Esophagus muscularis mucosa (tissue), 4 donors: ENCODE results near the gene SNRNP35. TPM values are rescaled to one million over a fixed set of nuclear protein-coding genes. Genes with fewer than 3 reads are reported as not detected.

Source experiments
- DNase-seq: peaks from one replicate; pipeline ENCODE4 v3.0.0-alpha.2; 2017; ENCODE audit errors: extremely low spot score
- H3K27ac ChIP-seq, 4 donors: fragments of 200-600 bp; sonication (generic); replicated peaks in 1 of 4; 1 replicate in 3 of 4; 2 replicates in 1 of 4; pipeline ENCODE4 v1.5.1; 2016 to 2019; ENCODE audit warnings: mild to moderate bottlenecking in 1 of 4
- H3K27me3 ChIP-seq, 4 donors: fragments of 200-600 bp; sonication (generic); one replicate each; pipeline versions ENCODE4 v1.5.1 to v1.6.0; 2016 to 2019
- H3K36me3 ChIP-seq, 4 donors: fragments of 200-600 bp; sonication (generic); one replicate each; pipeline ENCODE4 v1.5.1; 2016 to 2019
- H3K4me1 ChIP-seq, 4 donors: fragments of 200-600 bp; sonication (generic); one replicate each; pipeline ENCODE4 v1.5.1; 2016 to 2019
- H3K4me3 ChIP-seq, 4 donors: fragments of 200-600 bp; sonication (generic); 1 replicate in 2 of 4; 2 replicates in 2 of 4; pipeline ENCODE4 v1.5.1; 2016 to 2019; ENCODE audit warnings: mild to moderate bottlenecking in 4 of 4, moderate library complexity in 1 of 4
- H3K9me3 ChIP-seq, 4 donors: fragments of 200-600 bp; sonication (generic); 1 replicate in 3 of 4; 2 replicates in 1 of 4; pipeline ENCODE4 v1.5.1; 2016 to 2019
- EP300 ChIP-seq: sonication (generic); formaldehyde crosslinking; IDR thresholded peaks from one replicate; pipeline ENCODE4 v1.6.1; 2017; ENCODE audit warnings: antibody characterized with exemption
- POLR2A ChIP-seq: fragments of 450-650 bp; IDR thresholded peaks from one replicate; pipeline ENCODE4 v1.6.1; 2017; ENCODE audit warnings: antibody characterized with exemption, moderate library complexity, mild to moderate bottlenecking, low read depth
- POLR2AphosphoS5 ChIP-seq, 2 donors: sonication (generic); formaldehyde crosslinking; IDR thresholded peaks; one replicate each; pipeline ENCODE4 v1.6.1; 2017; ENCODE audit warnings: antibody characterized with exemption in 2 of 2
- WGBS: methylation state at CpG from one replicate; pipeline ENCODE4 v1.1.5; 2018; 5-methylcytosine and 5-hydroxymethylcytosine counted together
- intact Hi-C: fragments of 100-400 bp; cut with DNase I; formaldehyde crosslinking; loops from one replicate; pipeline ENCODE4 v1.15.1; 2023
- total RNA-seq, 4 donors: library from RNA; depleted of rRNA; stranded (reverse); fragments of >200 nt; gene quantifications; one replicate each; pipeline versions ENCODE4 v1.1.0 to v1.2.1, GENCODE V29; 2016
- TF ChIP-seq, protein P1 (sequence below), 3 experiments: fragments of 200-600 bp in 2 of 3; fragments of 450-650 bp in 1 of 3; sonication (generic) in 2 of 3; IDR thresholded peaks; one replicate each; pipeline ENCODE4 v1.5.1; 2017 to 2019; ENCODE audit warnings: antibody characterized with exemption in 3 of 3, mild to moderate bottlenecking in 2 of 3, moderate library complexity in 1 of 3

SNRNP35 gene
- total RNA-seq, 4 donors from 2014 or later, result 11.6 to 27.4 (median 17.0) TPM

DNA sequence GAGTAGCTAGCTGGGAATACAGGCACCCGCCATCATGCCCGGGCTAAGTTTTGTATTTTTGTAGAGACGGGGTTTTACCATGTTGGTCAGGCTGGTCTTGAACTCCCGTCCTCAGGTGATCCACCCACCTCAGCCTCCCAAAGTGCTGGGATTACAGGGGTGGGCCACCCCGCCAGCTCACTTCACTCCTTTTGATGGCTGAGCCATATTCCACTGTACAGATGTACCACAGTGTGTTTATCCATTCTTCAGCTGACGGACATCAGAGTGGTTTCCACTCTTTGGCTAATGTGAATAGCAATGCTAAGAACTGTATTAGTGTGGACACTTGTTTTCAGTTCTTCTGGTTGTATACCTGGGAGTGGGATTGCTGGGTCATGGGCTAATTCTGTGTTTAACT is 29.5 kb downstream of the SNRNP35 start:
- H3K4me3 ChIP-seq, result no peak overlapping the region
- no peak for DNase-seq
- 98% methylated on average over 6 of the region's 6 CpGs for WGBS
- no peaks in the 10 kb centered on the region for H3K27me3 ChIP-seq
- intact Hi-C loops, result no loop called here
- H3K9me3 ChIP-seq, result no peaks in the 10 kb centered on the region
- TF ChIP-seq POLR2A (no peak), POLR2AphosphoS5 (IDR thresholded peaks at IDR 0.05) (no peak), EP300 (no peak)
- TF ChIP-seq, protein P1, sequence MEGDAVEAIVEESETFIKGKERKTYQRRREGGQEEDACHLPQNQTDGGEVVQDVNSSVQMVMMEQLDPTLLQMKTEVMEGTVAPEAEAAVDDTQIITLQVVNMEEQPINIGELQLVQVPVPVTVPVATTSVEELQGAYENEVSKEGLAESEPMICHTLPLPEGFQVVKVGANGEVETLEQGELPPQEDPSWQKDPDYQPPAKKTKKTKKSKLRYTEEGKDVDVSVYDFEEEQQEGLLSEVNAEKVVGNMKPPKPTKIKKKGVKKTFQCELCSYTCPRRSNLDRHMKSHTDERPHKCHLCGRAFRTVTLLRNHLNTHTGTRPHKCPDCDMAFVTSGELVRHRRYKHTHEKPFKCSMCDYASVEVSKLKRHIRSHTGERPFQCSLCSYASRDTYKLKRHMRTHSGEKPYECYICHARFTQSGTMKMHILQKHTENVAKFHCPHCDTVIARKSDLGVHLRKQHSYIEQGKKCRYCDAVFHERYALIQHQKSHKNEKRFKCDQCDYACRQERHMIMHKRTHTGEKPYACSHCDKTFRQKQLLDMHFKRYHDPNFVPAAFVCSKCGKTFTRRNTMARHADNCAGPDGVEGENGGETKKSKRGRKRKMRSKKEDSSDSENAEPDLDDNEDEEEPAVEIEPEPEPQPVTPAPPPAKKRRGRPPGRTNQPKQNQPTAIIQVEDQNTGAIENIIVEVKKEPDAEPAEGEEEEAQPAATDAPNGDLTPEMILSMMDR (IDR thresholded peaks at IDR 0.05), result no peak
- peaks cover 11 to 54% (median 45%) of the 10 kb centered on the region in 4 donors for H3K36me3 ChIP-seq
- H3K4me1 ChIP-seq, result no peaks in the 10 kb centered on the region
- H3K27ac ChIP-seq, result no peak overlapping the region

- Histone ChIP-seq H3K4me3 (no peak overlapping the region), H3K36me3 (peaks cover 9 to 45% (median 37%) of the 10 kb centered on the region in 4 donors), H3K27ac (no peak overlapping the region), H3K9me3 (no peaks in the 10 kb centered on the region), H3K4me1 (no peaks in the 10 kb centered on the region), H3K27me3 (no peaks in the 10 kb centered on the region)
- TF ChIP-seq EP300 (no peak), POLR2AphosphoS5 (IDR thresholded peaks at IDR 0.05) (no peak)
- TF ChIP-seq, protein P1 (IDR thresholded peaks at IDR 0.05), result no peak
- intact Hi-C loops, result no loop called here
- WGBS, result 83% methylated on average over 20 of the region's 20 CpGs
- no peak for DNase-seq
Observed at GRCh38 chr12:123488539-123489230, 30.7 kb downstream of the SNRNP35 start.

DNA sequence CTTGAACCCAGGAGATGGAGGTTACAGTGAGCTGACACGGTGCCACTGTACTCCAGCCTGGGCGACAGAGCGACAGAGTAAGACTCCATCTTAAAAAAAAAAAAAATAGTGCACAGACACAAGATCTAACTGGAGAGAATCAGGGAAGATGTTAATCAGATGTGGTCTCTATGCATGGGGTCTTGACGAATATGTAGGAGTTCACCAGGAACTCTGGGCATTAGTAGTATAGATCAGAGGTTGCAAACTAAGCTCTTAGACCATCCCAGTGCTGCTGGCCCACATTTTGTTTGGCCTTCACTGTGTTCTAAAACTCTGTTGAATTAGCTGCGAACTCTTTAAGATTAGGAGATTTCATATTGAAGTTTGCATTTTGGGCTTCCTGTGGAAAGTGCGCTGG is 31.6 kb downstream of the SNRNP35 start:
- no peaks in the 10 kb centered on the region for H3K9me3 ChIP-seq
- 95% methylated on average over 6 of the region's 6 CpGs for WGBS
- no peak for DNase-seq
- H3K36me3 ChIP-seq, result peaks cover 4 to 48% (median 34%) of the 10 kb centered on the region in 4 donors
- no peaks in the 10 kb centered on the region for H3K4me1 ChIP-seq
- H3K27ac ChIP-seq, result no peak overlapping the region
- no peak overlapping the region for H3K4me3 ChIP-seq
- no peaks in the 10 kb centered on the region for H3K27me3 ChIP-seq
- intact Hi-C loops, result no loop called here
- TF ChIP-seq POLR2A (no peak), EP300 (no peak), POLR2AphosphoS5 (IDR thresholded peaks at IDR 0.05) (no peak)
- TF ChIP-seq, protein P1 (IDR thresholded peaks at IDR 0.05), result no peak

DNA sequence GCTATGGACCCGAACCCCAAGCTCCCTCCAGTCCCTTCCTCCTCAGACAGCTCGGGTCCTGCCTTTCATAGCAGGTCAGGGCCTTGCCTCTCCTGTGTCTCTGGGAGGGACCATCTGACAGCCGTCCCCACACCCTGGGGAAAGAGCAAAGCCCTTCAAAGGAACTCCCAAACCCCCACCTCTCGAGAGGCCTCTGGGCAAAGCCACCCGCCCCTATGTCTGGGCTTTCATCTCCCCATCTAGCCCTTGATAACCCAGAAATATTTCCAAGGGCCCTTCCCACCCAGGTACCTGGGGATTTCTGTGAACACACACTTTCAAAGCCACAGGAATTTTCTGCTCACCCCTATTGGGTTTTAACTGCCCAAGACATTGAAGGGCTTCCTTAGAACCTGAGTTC is 32.1 kb downstream of the SNRNP35 start:
- H3K36me3 ChIP-seq, result peaks cover 4 to 48% (median 34%) of the 10 kb centered on the region in 4 donors
- H3K27me3 ChIP-seq, result no peaks in the 10 kb centered on the region
- 84% methylated on average over 5 of the region's 5 CpGs for WGBS
- no peak overlapping the region for H3K4me3 ChIP-seq
- no peak for DNase-seq
- H3K9me3 ChIP-seq, result no peaks in the 10 kb centered on the region
- no peaks in the 10 kb centered on the region for H3K4me1 ChIP-seq
- intact Hi-C loops, result no loop called here
- TF ChIP-seq POLR2A (no peak), POLR2AphosphoS5 (IDR thresholded peaks at IDR 0.05) (no peak), EP300 (no peak)
- TF ChIP-seq, protein P1 (IDR thresholded peaks at IDR 0.05), result no peak
- no peak overlapping the region for H3K27ac ChIP-seq

DNA sequence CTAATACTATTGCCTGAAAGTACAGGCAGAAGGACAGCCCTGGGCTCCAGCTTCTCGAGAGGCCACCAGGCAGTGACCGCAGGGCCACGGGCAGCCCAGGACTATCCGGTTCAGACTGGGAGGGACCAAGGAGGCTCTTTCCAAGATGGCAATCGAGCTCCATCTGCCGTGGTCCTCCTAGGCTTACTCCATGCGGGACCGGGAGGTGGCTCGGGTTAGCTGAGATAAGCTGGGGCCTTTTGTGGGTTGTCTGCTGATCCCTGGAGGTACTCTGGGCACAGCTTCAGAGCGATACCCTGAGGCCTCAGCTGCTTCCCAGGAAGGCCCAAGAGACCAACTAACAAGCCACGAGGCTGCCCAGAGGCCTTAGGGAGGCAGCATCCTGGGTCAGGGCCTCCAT is 33.1 kb downstream of the SNRNP35 start:
- no peak for TF ChIP-seq POLR2A
- no peak for TF ChIP-seq EP300
- no peak for TF ChIP-seq POLR2AphosphoS5 (IDR thresholded peaks at IDR 0.05)
- TF ChIP-seq, protein P1 (IDR thresholded peaks at IDR 0.05), result no peak
- Histone ChIP-seq H3K9me3 (no peaks in the 10 kb centered on the region), H3K4me3 (no peak overlapping the region), H3K27ac (no peak overlapping the region), H3K36me3 (peaks cover 4 to 43% (median 30%) of the 10 kb centered on the region in 4 donors), H3K4me1 (no peaks in the 10 kb centered on the region), H3K27me3 (no peaks in the 10 kb centered on the region)
- 80% methylated on average over 3 of the region's 11 CpGs for WGBS
- DNase-seq, result no peak
- intact Hi-C loops, result no loop called here
